Osteoblast (primary cell): ENCODE results near the gene GPN3. TPM values are rescaled to one million over a fixed set of nuclear protein-coding genes. Genes with fewer than 3 reads are reported as not detected.
A peak's percentile ranks its signal among the peaks of the same experiment; 100 is the strongest.

Experiments
- DNase-seq: peaks from one replicate; pipeline ENCODE4 v3.0.0; 2011; ENCODE audit warnings: low spot score, mixed read lengths; ENCODE audit not compliant: insufficient read length; ENCODE audit errors: missing footprints
- H2AFZ ChIP-seq: 2 replicates; pipeline ENCODE4 v1.6.0; 2011; ENCODE audit warnings: mild to moderate bottlenecking, low read length
- H3K27ac ChIP-seq: 2 replicates; pipeline ENCODE4 v1.5.1; 2011; ENCODE audit warnings: mild to moderate bottlenecking, low read depth, low read length, moderate library complexity
- H3K27me3 ChIP-seq: 2 replicates; pipeline ENCODE4 v1.6.0; 2012; ENCODE audit warnings: mild to moderate bottlenecking, control low read depth, inconsistent platforms, low read length, moderate library complexity; ENCODE audit not compliant: insufficient read depth
- H3K36me3 ChIP-seq: 2 replicates; pipeline ENCODE4 v1.5.1; 2011; ENCODE audit warnings: mild to moderate bottlenecking, low read length, control low read depth, moderate library complexity; ENCODE audit not compliant: insufficient read depth
- H3K4me1 ChIP-seq: 2 replicates; pipeline ENCODE4 v1.5.1; 2011; ENCODE audit warnings: mild to moderate bottlenecking, low read length, control low read depth, moderate library complexity; ENCODE audit not compliant: insufficient read depth
- H3K4me2 ChIP-seq: 2 replicates; pipeline ENCODE4 v1.6.0; 2011; ENCODE audit warnings: mild to moderate bottlenecking, low read length; ENCODE audit not compliant: insufficient read depth
- H3K4me3 ChIP-seq: fragments of 200-600 bp; sonication (generic); 3 replicates; pipeline ENCODE4 v1.5.1; 2012; ENCODE audit warnings: mild to moderate bottlenecking, low read length, inconsistent platforms; ENCODE audit not compliant: insufficient read depth
- H3K79me2 ChIP-seq: 2 replicates; pipeline ENCODE4 v1.6.0; 2012; ENCODE audit warnings: mild to moderate bottlenecking, low read length, control low read depth, inconsistent platforms; ENCODE audit not compliant: insufficient read depth
- H3K9me3 ChIP-seq: 2 replicates; pipeline ENCODE4 v1.5.1; 2011; ENCODE audit warnings: low read depth, low read length, control low read depth
- H4K20me1 ChIP-seq: 2 replicates; pipeline ENCODE4 v1.6.0; 2012; ENCODE audit warnings: mild to moderate bottlenecking, low read length, control low read depth; ENCODE audit not compliant: insufficient read depth
- CTCF ChIP-seq: IDR thresholded peaks from 2 replicates; pipeline ENCODE4 v1.5.1; 2011; ENCODE audit warnings: mild to moderate bottlenecking, low read depth, low read length, moderate library complexity; ENCODE audit errors: extremely low read depth
- total RNA-seq: library from RNA; depleted of rRNA; stranded (reverse); fragments of >200 nt; gene quantifications from 2 replicates; pipeline ENCODE4 v1.2.3, GENCODE V29; 2012

Gene GPN3
- 10.9 and 12.3 TPM in 2 replicates for total RNA-seq

GRCh38 chr12:110468214-110469048, at the start of gene GPN3, which contains the start of gene FAM216A:
Gene GPN3, minus strand, starts transcription at chr12:110468257. Its CDS starts 54 bp downstream, at chr12:110468203.
Gene FAM216A, plus strand, starts transcription at chr12:110468845. Its CDS starts 31 bp downstream, at chr12:110468876.
- peak within 1 kb of the TSS; percentile 91 for H3K4me2 ChIP-seq
- DNase-seq = peak; percentile 98
- peaks cover 26% of the 10 kb centered on the region for H3K79me2 ChIP-seq
- H3K27ac ChIP-seq = peak within 1 kb of the TSS; percentile 64
- no peaks in the 10 kb centered on the region for H3K27me3 ChIP-seq
- H3K9me3 ChIP-seq = no peaks in the 10 kb centered on the region
- H3K36me3 ChIP-seq = peaks cover 7% of the 10 kb centered on the region
- H2AFZ ChIP-seq = peak within 1 kb of the TSS; percentile 94
- no peak for TF ChIP-seq CTCF
- peaks cover 19% of the 10 kb centered on the region for H3K4me1 ChIP-seq
- peak within 1 kb of the TSS; percentile 72 for H3K4me3 ChIP-seq
- H4K20me1 ChIP-seq = no peaks in the 10 kb centered on the region

- Histone ChIP-seq H3K4me3 (no peak overlapping the region), H4K20me1 (no peaks in the 10 kb centered on the region), H3K4me1 (no peaks in the 10 kb centered on the region), H2AFZ (no peak overlapping the region), H3K9me3 (no peaks in the 10 kb centered on the region), H3K27ac (no peak overlapping the region), H3K79me2 (no peaks in the 10 kb centered on the region), H3K36me3 (no peaks in the 10 kb centered on the region), H3K27me3 (no peaks in the 10 kb centered on the region), H3K4me2 (no peak overlapping the region)
- TF ChIP-seq CTCF = no peak
- no peak for DNase-seq
These were observed 48.9 kb upstream of the GPN3 start for GRCh38 chr12:110516995-110517394.

- Histone ChIP-seq H3K4me2 (no peak overlapping the region), H3K4me1 (no peaks in the 10 kb centered on the region), H3K27ac (no peak overlapping the region), H2AFZ (no peak overlapping the region), H3K9me3 (no peaks in the 10 kb centered on the region), H3K4me3 (no peak overlapping the region), H4K20me1 (no peaks in the 10 kb centered on the region), H3K79me2 (no peaks in the 10 kb centered on the region), H3K36me3 (no peaks in the 10 kb centered on the region), H3K27me3 (peaks cover 5% of the 10 kb centered on the region)
- no peak for DNase-seq
- no peak for TF ChIP-seq CTCF
These were observed 46.3 kb upstream of the GPN3 start for GRCh38 chr12:110514363-110514762.

- Histone ChIP-seq H2AFZ (no peak overlapping the region), H3K27ac (no peak overlapping the region), H3K9me3 (no peaks in the 10 kb centered on the region), H3K4me2 (no peak overlapping the region), H4K20me1 (no peaks in the 10 kb centered on the region), H3K79me2 (no peaks in the 10 kb centered on the region), H3K4me1 (no peaks in the 10 kb centered on the region), H3K27me3 (peaks cover 5% of the 10 kb centered on the region), H3K36me3 (no peaks in the 10 kb centered on the region), H3K4me3 (no peak overlapping the region)
- DNase-seq = no peak
- TF ChIP-seq CTCF = no peak
These were observed 45.8 kb upstream of the GPN3 start for GRCh38 chr12:110513842-110514241.
